DMS153 treated with DMSO at 0.1 percent for 48 hours (cell line): Measurements from ENCODE around the gene SMTN.

Experiments
- DNase-seq: peaks from one replicate; lab custom pipeline; 2025; ENCODE audit not compliant: unreplicated experiment; lab: John Stamatoyannopoulos, UW

Gene SMTN

DNA sequence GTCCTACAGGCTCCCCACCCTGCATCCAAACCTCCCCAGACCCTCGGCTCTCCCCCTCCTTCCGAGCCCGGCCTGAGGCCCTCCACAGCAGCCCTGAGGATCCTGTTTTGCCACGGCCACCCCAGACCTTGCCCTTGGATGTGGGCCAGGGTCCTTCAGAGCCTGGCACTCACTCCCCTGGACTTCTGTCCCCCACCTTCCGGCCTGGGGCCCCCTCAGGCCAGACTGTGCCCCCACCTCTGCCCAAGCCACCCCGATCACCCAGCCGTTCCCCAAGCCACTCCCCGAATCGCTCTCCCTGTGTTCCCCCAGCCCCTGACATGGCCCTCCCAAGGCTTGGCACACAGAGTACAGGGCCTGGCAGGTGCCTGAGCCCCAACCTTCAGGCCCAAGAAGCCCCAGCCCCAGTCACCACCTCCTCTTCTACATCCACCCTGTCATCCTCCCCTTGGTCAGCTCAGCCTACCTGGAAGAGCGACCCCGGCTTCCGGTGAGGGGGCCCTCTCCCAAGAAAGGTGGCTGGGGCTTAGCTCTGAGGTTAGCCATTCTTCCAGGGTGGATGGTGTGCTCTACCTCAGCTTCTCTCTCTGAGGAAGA lies 44.5 kb downstream of the SMTN start:
- DNase-seq: no peak

DNA sequence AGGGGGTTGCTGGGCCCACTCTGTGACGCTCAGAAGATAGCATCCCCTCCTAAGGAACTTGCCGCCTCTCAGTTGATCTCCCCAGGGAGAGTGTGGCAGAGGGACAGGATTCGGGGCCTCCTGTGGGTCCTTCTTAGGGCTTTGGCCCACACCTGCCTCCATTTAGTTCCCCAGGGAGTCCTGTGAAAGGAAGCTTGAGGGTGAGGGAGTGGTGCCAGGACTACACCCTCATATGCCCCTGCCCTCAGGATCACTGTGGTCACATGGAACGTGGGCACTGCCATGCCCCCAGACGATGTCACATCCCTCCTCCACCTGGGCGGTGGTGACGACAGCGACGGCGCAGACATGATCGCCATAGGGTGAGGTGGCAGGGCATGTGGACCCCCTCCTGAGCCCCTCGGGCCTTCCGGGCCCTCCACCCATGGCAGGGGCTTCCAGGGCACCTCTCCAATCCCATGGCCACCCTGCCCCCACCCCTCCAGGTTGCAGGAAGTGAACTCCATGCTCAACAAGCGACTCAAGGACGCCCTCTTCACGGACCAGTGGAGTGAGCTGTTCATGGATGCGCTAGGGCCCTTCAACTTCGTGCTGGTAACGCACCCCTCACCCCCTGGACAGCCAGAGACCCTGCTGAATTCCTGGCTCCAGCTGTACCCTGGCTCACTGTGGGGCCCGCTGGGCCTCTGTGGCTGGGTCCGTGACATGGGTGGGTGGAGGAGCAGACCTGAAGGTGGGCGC lies 45.2 kb downstream of the SMTN start:
- no peak for DNase-seq

DNA sequence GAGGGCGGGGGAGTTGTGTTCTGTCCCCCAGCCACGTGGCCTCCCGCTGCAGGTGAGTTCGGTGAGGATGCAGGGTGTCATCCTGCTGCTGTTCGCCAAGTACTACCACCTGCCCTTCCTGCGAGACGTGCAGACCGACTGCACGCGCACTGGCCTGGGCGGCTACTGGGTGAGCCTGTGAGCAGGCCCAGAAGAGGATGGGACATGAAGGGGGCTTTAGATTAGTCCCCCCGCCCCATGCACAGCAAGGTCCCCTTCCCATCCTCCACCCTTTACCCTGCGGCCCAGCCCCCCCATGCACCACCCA lies 45.7 kb downstream of the SMTN start:
- no peak for DNase-seq

DNA sequence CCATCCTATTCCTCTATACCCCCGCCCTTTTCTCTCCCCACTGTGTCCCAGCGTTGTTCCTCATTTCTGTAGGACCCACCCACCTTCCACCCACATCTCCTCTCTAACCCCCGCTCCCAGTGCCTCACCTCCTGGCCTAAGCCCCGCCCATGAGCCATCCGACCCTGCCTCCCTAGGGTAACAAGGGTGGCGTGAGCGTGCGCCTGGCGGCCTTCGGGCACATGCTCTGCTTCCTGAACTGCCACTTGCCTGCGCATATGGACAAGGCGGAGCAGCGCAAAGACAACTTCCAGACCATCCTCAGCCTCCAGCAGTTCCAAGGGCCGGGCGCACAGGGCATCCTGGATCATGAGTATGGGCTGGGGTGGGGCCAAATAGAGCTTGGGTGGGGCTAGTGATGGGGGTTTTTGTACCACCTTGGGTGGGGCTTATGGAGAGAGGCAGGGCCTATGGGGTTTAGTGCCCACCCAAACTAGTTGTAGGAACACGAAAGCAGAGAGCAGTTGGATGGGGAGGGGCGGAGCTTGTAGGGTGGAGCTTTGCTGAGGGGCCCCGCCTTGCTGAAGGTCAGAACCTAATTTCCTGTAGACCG lies 46.2 kb downstream of the SMTN start:
- DNase-seq: no peak

DNA sequence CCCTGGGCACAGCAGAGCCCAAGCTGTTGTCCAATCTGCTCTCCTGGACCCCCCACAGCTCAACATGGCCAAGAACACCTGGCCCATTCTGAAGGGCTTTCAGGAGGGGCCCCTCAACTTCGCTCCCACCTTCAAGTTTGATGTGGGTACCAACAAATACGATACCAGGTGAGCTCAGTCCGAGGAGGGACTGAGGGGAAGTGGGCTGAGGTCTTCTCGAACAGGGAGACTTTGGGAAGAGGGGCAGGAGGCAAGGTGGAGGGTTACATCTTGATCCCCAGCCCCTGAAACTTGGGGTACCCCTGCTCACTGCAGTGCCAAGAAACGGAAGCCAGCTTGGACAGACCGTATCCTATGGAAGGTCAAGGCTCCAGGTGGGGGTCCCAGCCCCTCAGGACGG lies 47.0 kb downstream of the SMTN start:
- DNase-seq: no peak

DNA sequence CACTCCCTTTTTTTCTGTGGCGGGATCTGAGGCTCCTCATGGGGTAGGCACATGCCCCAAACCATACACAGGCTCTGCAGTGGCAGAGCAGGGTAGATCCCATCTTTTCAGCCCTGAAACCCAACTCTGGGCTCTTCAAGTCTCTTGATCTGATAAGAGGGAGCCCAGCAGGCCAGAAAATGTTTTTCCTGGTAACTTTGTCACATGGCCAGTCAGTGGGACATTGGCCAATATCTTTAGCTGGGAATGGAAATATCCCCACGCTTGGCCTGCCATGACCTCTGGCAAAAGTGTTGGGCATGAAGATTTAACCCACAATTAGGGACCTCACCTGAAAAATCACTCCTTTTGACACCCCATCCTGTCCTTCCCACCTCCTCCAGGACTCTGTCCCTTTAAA lies 49.8 kb downstream of the SMTN start:
- no peak for DNase-seq

DNA sequence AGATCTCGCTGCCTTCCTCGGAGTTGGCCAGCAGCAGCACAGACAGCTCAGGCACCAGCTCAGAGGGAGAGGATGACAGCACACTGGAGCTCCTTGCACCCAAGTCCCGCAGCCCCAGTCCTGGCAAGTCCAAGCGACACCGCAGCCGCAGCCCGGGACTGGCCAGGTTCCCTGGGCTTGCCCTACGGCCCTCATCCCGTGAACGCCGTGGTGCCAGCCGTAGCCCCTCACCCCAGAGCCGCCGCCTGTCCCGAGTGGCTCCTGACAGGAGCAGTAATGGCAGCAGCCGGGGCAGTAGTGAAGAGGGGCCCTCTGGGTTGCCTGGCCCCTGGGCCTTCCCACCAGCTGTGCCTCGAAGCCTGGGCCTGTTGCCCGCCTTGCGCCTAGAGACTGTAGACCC lies 52.8 kb downstream of the SMTN start:
- DNase-seq: no peak

DNA sequence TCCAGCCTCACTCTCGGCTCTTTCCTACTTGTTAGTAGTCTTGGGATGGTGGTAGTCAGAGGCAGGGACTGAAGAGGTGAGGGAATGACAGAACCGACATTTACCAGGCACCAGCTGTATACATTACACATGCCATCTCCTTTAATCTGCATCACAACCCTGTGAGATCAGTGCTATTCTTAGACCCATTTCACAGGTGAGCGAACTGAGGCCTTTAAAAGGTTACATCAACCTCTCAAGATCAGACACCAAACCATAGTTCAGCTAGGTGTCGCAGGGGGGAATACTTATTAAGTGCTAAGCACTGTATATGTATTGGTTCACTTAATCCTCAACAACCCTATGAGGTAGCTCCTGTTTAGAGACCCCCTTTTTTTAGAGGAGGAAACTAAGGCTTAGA lies 53.6 kb downstream of the SMTN start:
- DNase-seq: no peak

DNA sequence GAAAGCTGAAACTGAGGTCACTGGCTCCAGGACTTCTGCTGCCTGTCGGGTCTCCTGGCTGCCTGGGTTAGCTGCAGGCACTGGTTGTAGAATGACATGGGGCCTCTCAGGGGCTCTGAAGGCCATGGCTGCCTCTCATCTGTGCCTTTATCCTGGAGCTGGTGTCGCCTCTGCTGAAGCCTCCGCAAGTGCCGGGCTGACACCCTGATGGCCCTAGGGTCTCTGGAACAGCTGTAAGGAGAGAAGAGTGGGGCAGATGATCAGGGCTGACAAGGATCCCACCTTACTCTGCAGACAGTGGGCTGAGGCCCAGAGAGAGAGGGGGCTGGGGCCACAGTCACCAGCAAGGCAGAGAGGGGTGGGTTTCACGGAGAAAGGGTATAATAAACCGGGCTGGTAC lies 54.6 kb downstream of the SMTN start:
- DNase-seq: no peak

DNA sequence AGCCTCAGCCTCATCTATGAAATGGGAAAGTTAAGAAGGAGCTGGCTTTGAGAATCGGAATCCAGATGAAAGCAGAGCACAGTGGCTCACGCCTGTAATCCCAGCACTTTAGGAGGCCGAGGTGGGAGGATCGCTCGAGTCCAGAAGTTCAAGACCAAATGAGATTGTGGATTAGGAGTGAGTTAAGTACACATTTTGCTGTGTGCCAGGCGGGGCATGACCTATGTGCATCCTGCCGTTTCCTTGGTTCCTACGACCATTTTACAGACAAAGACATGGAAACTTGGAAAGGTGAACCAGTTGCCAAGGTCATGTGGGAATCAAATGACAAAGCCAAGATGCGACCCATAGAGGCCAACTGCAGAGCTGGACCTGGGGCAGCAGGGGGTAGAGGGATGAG lies 55.0 kb downstream of the SMTN start:
- no peak for DNase-seq

DNA sequence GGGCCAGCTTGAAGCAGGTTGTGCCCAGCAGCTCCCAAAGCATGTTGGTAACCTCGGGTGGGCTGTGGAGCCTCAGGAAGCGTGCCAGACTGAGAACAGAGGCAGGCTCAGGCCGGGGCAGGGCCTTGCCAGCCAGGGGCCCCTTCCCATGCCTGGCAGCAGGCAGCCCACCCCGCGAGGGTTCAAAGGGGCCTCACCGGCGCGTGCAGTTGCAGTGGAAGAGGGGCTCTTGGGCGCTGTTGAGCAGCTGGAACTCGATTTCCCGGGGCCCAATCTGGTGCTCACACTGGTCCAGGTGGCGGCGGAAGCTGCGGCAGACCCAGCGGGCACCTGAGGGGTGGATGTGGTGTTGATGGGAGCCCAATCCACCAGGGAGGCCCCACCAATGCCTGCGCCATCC lies 55.6 kb downstream of the SMTN start:
- DNase-seq: no peak

DNA sequence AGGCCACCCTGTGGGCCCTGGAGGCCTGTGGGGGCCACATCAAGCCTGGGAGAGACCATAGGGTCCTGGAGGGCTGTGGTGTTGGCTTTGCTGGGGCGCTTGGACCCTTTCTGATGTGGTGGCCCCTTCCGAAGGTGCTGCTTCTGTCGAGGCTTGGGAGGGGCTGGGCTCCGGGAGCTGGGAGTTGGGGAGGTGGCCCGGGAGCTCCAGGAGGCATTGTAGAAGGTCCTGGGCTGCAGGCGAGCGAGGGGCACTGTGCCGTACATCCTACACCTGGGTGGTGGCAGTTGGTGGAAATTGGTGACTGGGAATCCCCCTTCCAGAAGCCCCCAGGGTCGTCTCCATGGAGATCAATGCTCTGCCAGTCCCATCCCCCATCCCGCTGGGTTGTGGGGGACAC lies 56.6 kb downstream of the SMTN start:
- no peak for DNase-seq

DNA sequence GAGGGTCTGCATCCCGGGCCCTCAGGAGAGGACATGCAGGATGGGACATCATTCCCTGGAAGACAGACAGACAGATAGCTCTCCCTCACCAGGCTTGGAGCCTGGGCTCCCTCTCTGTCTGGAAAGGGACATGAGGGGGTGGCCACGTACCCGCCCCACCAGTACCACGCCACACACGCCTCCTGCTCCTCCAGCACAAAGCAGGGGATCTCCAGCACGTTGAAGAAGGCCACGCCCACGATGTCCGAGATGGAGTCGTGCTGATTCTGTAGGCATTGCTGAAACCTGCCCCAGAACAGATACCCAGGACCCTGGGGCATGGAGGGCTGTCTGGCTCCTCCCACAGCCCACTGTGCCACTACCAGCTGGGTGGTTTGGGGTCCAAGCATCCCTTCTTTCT lies 57.0 kb downstream of the SMTN start:
- no peak for DNase-seq

DNA sequence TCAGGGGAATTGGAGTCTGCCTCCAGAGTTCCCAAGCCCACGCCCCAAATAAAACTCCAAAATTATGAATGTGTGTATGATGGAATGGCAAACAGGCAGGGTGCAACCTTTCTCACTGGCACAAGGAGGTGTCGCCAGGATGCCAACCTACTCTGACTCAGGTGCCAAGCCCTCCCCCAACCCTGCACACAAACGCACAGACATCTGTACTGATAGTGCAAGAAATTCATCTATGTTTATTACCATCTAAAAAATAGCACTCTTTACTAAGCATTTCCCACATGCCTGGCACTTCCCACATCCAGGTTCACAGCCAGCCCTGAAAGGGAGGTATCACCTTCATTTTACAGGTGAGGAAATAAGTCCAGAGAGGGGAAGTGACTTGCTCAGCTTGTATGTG lies 57.9 kb downstream of the SMTN start:
- DNase-seq: no peak

DNA sequence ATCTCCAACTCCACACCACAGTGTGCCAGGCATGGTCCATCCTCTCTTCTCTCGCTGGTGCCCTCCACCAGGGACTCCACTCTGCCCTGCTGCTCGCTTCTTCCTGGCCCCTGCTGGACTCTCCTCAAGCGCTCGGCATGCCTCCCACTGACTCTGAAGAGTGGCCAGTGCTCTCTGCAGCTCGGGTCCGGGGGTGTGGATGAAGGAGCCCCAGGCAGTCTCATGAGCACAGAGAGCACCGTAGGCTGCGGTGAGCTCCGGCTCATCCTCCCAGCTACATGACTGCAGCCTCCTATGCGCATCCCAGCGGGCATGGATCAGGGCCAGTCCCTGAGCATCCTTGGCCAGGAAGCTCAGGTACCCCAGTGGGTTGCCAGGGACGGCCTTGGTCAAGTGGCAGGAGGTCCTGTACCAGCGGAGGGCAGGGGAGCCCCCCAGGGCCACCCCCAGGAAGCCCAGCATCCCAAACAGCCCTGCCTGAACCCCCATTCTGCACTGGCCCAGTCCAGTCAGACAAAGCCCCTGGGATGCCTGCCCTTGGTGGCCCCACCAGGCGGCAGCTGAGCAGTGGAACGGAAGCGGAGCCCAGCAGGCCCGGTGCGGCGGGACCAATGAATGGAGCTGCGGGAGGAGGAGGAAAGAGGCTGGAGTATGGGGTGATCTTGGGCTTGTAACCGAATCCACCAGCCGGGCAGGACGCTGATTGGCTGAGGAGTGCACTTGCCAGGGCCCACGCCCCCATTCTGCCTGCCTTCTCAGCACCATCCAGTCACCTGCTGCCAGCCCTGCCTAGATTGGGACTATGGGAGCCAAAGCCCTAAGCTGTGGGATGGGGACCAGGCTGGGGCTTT lies 59.0 kb downstream of the SMTN start, which contains the start of gene PLA2G3:
Gene PLA2G3, minus strand, starts transcription at position 643 of the 851 bp plus-strand sequence. Its CDS starts 154 bp downstream, at position 489.
- peak; percentile 77 for DNase-seq

DNA sequence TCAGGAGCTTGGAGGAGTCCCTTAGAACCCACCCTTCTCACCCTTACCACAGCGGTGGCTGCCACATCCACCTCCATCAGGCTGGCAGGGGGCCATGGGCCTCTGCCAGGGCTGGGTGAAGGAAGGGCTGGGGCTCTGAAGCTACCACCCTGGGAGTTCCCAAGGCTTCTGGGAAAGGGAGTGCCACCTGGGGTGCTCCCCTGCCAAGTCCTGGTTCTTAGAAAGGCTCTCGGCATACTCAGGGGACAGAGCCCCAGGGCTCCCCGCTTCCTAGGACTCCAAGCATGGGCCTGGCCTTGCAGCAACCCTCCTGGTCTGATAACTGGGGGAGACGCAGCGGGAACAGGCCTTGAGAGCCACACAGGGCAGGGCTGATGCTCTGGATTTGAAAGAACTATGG lies 59.6 kb downstream of the SMTN start:
- DNase-seq: no peak

DNA sequence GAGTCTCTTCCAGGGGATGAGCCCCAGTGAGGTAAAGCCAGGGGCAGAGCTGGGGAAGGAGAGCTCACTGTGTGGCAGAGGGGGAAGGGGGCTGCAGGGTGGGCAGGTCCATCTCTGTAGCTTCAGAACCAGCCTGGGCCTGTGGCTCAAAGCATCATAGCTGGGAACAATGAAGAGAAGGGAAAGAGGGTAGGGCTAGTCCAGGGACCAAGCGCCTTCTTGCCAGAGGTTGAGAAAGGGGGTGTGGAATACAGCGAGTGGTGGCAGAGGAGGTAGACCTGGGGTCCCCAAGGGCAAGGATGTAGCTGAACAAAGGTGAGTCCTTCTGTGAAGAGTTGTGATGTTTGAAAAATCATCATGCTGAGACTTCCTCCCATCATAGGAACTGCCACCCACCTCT lies 60.4 kb downstream of the SMTN start:
- no peak for DNase-seq

DNA sequence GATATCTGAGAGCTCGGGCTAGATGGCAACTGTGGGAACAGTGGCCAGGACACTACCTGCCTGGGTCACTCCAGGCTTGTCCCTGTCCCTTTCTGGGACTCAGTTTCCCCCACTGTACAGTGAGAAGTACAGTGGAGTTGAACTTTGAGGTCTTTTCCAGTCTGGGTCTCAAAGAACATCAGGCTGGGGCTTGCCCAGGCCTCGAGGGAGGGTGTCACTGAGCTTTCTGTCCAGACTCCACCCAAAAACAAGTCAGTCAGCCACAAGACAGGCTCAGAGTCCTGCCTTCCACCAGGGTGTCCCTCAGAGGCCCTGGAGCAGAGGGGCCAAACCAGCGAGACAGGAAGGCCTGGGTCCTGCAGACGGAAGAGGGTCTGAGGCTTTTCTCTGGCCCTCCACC lies 61.2 kb downstream of the SMTN start:
- DNase-seq: no peak

DNA sequence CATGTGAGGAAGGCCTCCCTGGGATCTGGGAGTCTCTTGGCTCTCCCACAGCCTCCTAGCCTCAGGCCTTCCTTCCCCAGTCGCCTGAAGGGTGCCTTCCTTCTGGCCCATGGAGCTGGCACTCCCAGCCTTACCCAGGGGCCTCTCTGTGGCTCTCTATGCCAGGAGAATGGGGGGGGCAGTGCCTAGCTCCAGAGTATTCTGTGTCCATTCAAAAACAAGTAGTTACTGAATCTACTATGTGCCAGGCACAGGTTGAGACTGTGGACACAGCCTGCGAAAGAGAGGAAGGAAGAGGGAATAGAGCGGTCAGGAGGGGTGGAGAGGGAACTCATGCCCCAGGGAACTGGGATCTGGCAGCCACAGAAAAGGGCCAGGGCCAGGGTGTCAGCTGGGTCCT lies 61.9 kb downstream of the SMTN start:
- DNase-seq: no peak

DNA sequence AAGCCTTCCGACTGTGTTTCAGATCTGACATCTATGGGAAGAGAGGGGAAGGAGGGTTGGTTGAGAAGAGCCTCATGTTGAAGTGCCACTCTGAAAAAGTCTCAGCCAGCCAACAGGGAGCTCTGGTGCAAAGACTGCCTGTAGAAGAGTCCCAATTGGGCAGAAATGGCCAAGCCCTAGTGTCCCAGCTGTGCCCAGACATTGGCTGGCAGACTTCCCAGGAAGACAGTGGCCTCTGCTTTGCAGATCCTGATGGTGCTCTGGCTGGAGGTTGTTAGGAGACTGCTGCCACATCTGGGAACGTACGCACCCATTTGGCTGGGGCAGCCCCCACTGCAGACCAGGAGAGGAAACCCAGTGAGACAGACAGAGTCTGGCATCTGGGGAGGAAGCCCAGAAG lies 62.4 kb downstream of the SMTN start:
- DNase-seq: no peak

DNA sequence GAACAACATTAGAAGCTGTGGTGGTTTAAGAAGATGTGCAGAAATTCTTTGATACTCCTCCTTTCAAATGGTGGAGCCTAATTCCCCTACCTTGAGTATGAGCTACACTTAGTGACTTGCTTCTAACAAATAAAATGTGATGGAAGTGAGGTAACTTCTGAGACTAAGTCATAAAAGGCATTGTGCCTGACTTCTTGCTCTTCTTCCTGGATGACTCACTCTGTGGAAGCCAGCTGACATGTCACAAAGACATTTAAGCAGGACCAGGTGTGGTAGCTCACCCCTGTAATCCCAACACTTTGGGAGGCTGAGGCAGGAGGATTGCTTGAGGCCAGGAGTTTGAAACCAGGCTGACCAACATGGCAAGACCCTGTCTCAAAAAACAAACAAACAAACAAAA lies 63.1 kb downstream of the SMTN start:
- no peak for DNase-seq

DNA sequence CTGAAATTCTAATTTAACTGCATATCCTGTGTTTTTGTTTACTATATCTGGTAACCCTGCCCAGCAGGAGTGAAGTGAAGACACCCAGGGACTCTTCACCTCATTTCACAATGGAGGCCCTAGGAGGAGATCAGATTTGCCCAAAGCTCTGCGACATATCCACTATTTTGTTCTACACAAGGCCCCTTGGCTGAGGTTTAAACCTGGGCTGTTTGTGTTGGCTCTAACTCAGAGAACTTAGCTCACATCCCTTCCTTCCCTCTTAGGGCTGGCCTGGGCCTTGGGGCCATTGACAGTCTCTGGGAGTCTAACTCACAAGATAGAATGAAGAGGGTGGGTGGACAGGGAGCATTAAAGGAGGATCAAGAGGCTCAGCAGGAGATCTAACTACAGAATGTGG lies 67.4 kb downstream of the SMTN start:
- no peak for DNase-seq
